Frontal cortex (tissue), 4 donors: ENCODE data around the gene DAB2IP. TPM values are rescaled to one million over a fixed set of nuclear protein-coding genes. Genes with fewer than 3 reads are reported as not detected.

Experiments used
- DNase-seq, 2 donors: peaks; one replicate each; pipeline ENCODE4 v3.0.0; 2012; ENCODE audit warnings: low spot score in 2 of 2
- FAIRE-seq: peaks from 2 replicates; lab custom pipeline; 2012; peaks lifted over from hg19 to GRCh38; lab: Jason Lieb, UNC
- total RNA-seq: library from RNA; depleted of rRNA; stranded (reverse); fragments of >200 nt; gene quantifications from one replicate; pipeline ENCODE4 v1.2.3, GENCODE V29; 2014
- donor health status: control.
- donor health status: control.
- donor health status: control.

Gene DAB2IP
- total RNA-seq, 1 donor from 2014 or later, result 12.6 TPM

DNA sequence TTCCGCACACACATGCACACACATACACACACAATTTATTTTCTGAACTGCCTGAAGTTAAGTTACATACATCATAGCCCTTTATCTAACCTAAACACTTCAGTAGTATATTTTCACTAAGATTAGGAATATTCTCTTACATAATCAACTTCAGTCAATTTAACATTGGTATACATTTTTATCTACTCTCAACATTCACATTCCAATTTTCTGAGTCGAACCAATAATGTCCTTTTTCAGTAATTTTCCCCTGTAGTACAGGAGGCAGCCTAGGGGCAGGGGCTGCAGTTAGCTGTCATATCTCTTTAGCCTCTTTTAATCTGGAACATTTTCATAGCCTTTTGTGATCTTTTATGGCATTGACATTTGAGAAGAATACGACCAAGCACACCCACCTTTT is 150.1 kb downstream of the DAB2IP start:
- DNase-seq, result no peak
- FAIRE-seq, result no peak

DNA sequence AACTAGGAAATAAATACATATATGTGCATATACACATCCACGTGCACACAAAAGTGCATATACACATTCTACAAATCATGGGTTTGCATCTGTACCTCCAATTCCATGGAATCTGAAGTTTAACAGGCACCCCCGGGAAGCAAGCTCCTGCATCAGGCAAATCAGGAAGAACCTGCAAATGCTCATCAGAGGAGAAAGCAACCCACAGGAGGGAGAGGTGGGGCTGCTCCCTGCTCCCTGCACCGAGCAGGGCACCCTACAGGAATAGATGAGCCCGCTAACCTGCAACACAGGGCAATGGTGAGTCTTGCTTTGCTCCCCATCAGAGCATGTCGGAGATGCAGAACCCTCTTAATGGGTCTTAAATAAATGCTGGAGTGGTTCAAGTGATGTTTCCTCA is 151.3 kb downstream of the DAB2IP start:
- DNase-seq (no peak), FAIRE-seq (no peak)

DNA sequence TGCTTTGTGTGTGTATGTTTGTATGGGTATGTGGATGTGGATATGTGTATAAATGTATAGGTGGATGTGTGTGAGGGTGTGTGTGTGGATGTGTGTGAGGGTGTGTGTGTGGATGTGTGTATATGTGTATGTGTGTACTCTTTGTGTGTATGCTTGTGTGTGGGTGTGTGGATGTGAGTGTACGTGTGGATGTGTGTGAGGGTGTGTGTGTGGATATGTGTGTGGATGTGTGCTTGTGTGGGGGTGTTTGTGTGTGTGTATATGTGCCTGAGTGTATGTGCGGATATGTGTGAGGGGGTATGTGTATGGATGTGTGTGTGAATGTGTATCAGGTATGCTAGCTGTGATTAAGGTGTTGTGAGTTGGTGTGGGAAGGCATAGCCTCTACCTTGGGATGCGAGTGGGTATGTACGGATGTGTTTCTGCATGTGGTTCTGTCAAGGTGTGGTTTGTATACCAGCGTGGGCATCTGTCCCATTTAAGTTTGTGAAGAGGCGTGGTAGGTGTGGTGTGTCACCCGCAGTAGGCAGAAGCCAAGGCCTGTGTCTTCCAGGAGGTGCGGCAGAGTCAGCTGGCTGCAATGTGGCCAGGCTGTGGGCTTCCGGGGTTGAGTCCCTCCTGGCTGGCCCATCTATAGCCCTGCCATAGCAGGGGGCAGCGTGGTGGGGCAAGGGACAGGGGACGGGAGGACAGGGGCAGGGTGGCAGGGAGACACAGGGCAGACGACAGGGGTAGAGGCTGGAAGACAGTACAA is 155.8 kb downstream of the DAB2IP start:
- FAIRE-seq, result no peak
- DNase-seq, result no peak

- FAIRE-seq, result no peak
Observed at GRCh38 chr9:121807823-121808278, 156.4 kb downstream of the DAB2IP start.

DNA sequence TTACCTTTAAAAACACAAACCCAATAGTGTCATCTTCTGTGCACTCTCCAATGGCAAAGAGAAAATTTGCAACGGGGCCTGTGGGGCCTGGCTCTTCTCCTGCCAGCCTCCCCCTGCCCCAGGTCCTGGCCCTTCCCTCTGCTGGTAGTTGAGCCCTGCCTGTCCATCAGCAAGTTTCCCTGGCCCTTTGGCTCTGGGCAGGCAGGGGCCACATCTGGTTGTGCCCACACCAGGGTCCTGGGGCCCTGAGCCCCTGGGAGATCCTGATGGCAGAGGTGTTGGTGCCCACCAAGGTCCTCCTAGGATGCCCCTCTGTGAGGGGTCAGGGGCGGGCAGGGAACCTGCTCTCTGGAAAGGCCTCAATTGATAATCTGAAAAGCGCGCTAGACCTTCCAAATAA is 157.3 kb downstream of the DAB2IP start:
- FAIRE-seq, result no peak

More at GRCh38 chr9:121807823-121808278, 156.4 kb downstream of the DAB2IP start:
- peak in 1 of 2 donors; percentile 41 for DNase-seq

DNA sequence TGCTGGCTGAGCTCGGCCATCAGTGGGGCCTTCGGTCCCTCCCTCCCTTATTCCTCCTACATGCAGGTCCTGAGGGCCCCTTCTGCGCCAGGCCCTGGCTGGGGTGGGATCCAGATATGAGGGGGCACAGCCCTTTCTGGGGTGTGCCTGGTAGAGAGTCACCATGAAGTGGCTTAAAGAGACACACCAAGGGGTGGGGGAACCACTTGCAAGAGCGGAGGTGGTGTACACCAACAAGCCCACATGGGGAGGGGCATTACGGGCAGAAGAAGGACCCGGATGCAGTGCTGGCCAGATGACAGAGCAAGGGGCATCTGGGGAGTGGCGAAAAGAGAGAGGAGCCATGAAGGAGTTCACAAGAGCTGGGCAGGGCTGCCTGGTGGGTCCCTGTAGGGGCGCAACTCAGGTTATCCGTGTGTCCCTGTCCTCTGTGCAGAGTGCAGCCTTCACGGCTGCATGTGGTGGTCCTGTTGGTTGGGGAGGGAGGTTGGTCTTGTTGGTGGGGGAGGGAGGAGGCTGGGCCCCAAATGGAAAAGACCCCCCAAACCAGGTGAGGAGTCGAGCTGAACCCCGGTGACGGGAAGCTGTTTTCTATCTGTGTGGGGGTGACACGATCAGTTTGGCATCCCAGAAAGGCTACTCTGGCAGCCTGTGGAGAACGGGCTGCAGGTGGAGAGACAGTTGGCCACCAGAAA is 158.1 kb downstream of the DAB2IP start:
- FAIRE-seq (no peak), DNase-seq (no peak)

More for the DNA sequence above, 157.3 kb downstream of the DAB2IP start:
- peak in 1 of 2 donors; percentile 6 for DNase-seq

GRCh38 chr9:121810489-121810888 is 159.1 kb downstream of the DAB2IP start:
- FAIRE-seq (no peak), DNase-seq (no peak)

DNA sequence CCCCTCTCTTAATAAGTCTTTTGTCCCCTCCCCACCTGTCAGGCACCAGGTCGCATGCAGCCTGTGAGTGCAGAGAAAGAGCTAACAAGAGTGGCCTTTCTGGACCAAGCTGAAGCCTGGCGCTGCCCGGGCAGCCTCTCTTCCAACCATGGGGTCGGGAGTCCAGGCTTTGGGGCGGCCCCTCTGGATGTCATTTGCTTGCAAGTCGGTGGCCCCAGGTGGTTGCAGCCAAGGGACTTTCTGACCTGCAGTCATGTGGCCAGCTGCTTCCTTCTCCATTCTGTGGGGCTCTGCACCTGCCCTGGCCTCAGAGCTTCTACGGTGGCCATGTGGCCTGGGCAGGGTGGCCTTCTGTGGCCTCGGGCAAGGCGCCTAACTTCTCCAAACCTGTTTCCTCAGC is 159.7 kb downstream of the DAB2IP start:
- FAIRE-seq (no peak), DNase-seq (no peak)

- no peak for DNase-seq
Observed at GRCh38 chr9:121811751-121812150, 160.3 kb downstream of the DAB2IP start.

DNA sequence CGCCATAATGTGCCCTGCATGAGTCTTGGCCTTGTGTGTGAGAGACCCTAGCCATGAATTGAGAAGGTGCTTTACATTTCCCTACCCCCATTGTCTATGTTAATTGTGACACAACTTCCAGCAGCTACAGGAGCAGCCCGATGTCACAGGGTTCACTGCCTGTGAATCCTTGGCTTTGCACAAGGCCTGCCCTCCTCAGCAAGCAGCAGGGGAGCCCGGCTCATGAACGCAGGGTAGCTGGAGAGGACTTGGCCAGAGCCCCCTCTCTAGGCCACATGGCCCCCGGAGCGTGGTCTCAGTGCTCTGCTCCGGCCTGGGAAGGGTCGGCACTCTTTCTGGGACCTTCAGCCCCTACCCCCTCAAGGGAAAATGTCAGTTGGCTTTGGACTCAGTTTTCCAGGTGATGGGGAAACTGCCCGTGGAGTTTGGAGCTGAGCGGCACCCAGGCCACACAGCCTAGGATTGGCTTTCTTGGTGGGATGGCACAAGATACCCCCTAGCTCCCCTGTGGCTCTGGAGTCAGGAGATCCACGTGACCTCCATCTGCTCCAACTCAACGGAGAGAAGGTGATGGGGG is 160.8 kb downstream of the DAB2IP start:
- FAIRE-seq (no peak), DNase-seq (no peak)

More at GRCh38 chr9:121811751-121812150, 160.3 kb downstream of the DAB2IP start:
- no peak for FAIRE-seq

DNA sequence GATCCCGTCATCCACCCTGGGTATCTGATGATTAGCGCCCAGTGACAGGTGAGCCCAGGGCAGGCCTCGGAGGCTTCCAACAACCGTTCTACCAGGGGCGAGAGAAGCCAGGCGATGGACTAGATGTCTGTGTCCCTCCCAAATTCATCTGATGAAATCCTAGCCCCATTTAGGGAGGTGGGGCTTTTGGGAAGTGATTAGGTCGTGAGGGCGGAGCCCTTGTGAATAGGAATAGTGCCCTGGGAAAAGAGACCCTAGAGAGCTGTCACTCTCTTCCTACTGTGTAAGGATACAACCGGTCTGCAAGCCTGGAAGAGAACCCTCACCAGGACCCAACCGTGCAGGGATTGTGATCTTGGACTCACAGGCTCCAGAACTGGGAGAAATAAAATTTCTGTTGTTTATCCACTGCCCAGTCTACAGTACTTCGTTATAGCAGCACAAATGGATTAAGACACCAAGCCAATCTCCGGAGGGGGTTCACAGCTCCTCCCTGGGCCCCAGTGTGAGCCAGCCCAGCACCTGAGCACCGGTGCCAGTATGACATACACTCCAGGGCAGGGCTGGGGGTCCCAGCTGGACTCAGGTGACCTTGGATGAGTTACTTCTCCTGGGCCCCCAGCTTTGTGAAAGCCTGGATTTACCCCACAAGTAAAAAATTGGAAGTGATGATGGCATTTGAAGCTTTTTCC is 162.2 kb downstream of the DAB2IP start:
- no peak for FAIRE-seq
- DNase-seq, result no peak

DNA sequence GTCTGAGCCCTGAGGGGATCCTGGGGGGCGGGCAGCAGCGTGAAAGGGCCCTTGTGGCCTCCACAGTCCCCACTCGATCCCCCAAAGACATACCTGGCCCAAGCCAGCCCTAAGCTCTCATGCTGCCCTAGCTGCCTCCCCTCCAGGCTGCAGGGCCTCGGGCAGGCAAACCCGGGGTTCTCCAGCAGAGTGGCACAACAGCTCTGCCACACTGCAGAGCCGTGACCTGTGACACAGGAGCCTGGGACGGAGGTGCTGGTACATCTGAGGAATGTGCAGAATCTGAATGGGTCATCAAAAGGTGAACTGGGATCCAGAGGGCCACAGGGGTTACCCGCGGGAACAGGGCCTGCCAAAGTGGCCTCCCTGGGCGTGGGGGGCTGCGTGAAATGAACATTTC is 163.2 kb downstream of the DAB2IP start:
- DNase-seq, result no peak
- FAIRE-seq, result no peak

- FAIRE-seq (no peak), DNase-seq (no peak)
Observed at GRCh38 chr9:121815084-121815483, 163.7 kb downstream of the DAB2IP start.

GRCh38 chr9:121815546-121816448 is 164.4 kb downstream of the DAB2IP start:
- FAIRE-seq (no peak), DNase-seq (no peak)

DNA sequence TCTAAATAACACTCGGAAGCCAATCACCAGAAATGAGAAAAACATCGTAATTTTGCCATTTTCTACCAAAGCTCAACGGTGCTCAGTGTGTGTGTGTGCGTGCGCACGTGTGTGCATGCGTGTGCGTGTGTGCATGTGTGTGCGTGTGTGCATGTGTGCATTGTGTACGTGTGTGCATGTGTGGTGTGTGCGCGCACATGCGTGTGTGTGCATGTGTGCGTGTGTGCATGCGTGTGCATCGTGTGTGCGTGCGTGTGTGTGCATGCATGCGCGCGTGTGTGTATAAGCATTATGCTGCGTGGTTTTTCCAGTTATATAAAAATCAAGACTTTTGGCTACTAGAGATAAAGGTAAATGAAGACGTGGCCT is 165.0 kb downstream of the DAB2IP start:
- DNase-seq (no peak), FAIRE-seq (no peak)

DNA sequence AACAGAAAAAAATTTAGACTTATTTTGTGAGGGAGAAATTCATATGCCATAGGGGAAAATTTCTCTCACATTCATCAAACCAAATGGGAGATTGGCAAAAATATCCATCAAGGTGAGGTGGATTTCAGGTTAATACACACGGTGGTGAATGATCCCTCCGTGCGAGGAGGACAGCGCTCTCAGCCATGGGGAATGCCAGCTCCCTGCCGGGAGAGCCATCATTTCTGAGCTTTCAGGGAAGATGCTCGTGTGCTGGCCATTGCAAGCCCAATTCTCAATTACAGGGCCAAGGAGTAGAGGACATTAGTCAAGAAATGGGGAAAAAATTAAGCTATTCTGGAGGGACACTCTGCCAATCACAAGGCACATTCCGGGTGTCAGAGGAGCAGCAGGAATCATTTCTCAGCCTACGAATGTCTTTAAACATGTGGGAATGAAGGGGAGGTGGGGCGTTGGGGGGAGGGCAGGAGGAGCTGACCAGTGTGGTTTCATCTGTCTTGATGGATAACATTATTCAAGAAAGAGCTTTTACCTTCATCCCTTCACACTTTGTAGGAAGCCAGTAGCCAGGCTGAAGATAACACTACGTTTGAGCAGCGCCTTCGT is 165.5 kb downstream of the DAB2IP start:
- no peak for DNase-seq
- no peak for FAIRE-seq

GRCh38 chr9:121817476-121817875 is 166.0 kb downstream of the DAB2IP start:
- FAIRE-seq (no peak), DNase-seq (no peak)

DNA sequence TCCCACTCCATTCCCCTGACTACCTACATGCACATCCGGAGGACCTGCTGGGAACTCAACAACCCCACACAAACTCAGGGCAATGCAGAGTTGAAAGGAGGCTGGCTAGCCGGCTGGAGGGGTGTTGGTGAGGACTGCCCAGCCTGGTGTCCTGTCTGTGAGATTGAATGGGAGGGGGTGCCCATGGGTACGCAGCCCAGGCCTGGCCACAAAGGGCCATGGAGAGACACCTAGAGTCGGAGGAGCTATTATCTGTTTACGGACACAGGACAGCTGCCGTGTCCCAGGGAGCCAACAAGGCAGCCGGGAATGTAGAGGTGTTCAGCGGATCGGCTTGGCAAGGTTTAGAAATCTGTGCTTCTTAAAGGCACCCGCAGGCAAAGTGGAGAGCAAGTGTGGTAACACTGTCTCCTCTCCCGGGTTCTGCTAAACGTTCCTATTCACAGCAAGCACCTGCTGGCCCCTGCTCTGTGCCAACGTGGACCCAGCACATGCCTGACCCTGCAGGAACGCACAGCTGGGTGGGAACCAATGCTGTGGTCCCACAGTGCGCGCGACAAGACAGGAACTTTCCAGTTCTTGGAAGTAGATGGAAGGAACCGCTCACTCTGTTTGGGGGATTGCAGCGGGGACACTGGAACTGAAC is 166.7 kb downstream of the DAB2IP start:
- no peak for FAIRE-seq
- DNase-seq, result no peak
